GM21619 (cell line): ENCODE results near the gene STAM2.
"Not testable (repeated sequence)": the region's sequence is repeated elsewhere in the genome, so short reads cannot be mapped to it uniquely, and the experiment has no call there.

Source experiments
- ATAC-seq: cut with Tn5 transposase; IDR thresholded peaks from one replicate; pipeline ENCODE4 v1.9.1; 2021; ENCODE audit not compliant: unreplicated experiment

Gene STAM2

GRCh38 chr2:152173831-152174230 is 1.7 kb downstream of the STAM2 start:
- no peak for ATAC-seq

DNA sequence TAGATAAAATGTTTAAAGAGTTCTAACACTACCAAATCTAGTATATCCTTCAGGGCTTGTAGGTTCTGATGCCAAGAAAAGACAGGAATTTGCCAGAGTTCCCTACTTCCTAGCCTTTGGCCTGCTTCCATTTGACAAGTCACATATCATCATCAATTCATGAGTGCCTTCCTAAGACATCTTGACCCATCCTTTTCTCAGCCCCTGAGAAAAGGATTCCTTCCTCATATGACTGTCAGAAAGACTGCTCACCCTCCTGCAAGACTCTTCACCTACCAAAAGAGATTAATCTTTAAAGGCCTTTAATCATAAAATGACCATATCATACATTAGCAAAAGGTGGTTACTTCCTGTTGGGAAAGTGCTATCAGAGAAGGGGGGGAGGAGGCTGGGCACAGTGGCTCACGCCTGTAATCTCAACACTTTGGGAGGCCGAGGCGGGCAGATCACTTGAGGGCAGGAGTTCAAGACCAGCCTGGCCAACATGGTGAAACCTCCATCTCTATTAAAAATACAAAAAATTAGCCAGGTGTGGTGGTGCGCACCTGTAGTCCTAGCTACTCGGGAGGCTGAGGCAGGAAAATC is 3.3 kb downstream of the STAM2 start:
- not testable (repeated sequence) for ATAC-seq

GRCh38 chr2:152171718-152172117 is 3.8 kb downstream of the STAM2 start:
- ATAC-seq: no peak

DNA sequence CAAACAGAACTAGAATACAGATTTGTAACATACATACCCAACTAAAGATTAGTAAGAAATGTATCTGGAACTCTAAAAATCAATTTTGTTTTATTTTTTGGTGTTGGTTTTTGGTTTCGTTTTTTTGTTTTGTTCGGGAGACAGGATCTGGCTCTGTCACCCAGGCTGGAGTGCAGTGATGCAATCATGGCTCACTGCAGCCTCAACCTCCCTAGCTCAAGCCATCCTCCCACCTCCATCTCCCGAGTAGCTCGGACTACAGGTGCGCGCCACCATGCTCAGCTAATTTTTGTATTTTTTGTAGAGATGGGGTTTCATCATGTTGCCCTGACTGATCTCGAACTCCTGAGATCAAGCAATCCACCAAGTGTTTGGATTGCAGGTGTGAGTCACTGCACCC is 6.4 kb downstream of the STAM2 start:
- ATAC-seq: not testable (repeated sequence)

DNA sequence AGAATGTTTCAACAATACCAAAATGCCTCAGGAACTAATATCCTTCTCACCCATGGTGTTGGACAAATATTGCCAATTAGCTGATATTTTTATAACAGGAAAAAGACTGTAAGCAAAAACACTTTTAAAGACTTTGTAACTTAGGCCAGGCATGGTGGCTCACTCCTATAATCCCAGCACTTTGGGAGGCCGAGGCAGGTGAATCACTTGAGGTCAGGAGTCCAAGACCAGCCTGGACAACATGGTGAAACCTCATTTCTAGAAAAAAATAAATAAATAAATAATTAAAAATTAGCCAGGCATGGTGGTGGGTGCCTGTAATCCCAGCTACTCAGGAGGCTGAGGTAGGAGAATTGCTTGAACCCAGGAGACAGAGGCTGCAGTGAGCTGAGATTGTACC is 8.1 kb downstream of the STAM2 start:
- ATAC-seq: not testable (repeated sequence)

GRCh38 chr2:152167065-152167464 is 8.5 kb downstream of the STAM2 start:
- peak; percentile 53 for ATAC-seq

GRCh38 chr2:152166633-152167032 is 8.9 kb downstream of the STAM2 start:
- peak; percentile 70 for ATAC-seq

DNA sequence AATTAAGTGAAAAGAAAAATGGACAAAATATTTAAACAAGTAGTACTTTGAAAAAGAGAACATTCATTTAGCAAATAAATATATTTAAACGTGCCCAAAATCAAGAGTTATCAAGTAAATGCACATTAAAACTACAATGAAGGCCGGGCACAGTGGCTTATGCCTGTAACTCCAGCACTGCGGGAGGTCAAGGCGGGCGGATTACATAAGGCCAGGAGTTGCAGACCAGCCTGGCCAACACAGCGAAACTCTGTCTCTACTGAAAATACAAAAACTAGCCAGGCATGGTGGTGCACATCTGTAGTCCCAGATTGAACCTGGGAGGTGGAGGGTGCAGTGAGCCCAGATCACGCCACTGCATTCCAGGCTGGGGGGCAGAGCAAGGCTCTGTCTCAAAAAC is 9.8 kb downstream of the STAM2 start:
- no peak for ATAC-seq

- no peak for ATAC-seq
Measured at GRCh38 chr2:152165306-152165705, 10.3 kb downstream of the STAM2 start.

DNA sequence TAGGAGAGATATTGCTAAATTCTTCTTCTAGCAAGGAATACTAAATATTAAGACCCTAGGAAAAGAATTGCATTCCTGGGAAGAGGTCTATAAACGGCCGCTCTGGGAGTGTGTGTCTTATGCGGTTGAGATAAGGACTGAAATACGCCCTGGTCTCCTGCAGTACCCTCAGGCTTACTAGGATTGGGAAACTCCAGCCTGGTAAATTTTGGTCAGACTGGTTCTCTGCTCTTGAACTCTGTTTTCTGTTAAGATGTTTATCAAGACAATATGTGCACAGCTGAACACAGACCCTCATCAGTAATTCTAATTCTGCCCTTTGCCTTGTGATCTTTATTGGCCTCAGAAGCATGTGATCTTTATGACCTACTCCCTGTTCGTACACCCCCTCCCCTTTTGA is 11.9 kb downstream of the STAM2 start:
- not testable (repeated sequence) for ATAC-seq

GRCh38 chr2:152162141-152162540 is 13.4 kb downstream of the STAM2 start:
- ATAC-seq: no peak

DNA sequence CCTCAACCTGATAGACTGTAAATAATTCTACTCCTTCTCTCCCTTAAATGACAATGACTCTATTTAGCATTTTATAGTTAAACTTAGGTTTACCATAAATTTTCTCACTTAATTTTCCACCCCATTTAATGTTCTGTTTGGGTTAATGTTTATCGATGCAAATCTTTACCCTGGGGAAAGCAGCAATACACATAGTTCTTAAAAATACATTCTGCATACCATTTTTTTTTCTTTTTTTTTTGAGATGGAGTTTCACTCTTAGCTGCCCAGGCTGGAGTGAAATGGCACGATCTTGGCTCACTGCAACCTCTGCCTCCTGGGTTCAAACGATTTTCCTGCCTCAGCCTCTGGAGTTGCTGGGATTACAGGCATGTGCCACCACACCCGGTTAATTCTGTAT is 14.0 kb downstream of the STAM2 start:
- ATAC-seq: peak; percentile 62

GRCh38 chr2:152160378-152160777 is 15.2 kb downstream of the STAM2 start:
- ATAC-seq: not testable (repeated sequence)

- no peak for ATAC-seq
Measured at GRCh38 chr2:152157253-152157652, 18.3 kb downstream of the STAM2 start.

DNA sequence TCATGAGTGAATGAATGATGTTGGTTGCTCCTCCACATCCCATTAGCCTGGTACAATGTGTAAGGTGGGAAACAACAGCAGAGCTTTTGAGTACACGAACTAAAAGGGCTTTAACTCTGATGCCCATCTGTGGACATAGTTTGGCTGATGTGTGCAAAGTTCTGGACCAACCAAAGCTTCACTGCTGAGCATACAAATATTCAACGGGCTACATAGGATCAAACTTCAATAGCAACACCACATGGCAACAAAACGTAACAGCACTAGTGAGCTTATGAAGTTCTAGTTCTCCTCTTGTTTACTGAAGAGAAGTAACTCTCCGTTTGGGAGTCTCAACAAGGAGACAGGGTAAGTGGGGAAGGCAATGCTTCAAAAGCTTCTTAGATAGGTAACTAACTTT is 20.4 kb downstream of the STAM2 start:
- ATAC-seq: no peak

DNA sequence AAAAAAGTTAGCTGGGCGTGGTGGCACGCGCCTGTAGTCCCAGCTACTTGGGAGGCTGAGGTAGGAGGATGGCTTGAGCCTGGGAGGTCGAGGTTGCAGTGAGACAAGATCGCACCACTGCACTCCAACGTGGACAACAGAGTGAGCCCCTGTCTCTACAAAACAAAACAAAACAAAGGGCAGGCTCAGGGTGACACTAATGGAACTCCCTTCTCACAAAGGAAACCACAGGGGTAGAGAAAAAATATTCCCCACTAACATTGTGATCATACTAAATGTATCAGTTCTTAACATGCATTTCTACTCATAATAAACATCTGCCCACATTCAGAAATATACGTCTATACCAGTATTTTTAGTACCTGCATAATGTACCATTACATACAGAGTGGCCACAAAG is 21.1 kb downstream of the STAM2 start:
- ATAC-seq: peak; percentile 45

- peak; percentile 79 for ATAC-seq
Measured at GRCh38 chr2:152134488-152135280, 40.9 kb downstream of the STAM2 start.

DNA sequence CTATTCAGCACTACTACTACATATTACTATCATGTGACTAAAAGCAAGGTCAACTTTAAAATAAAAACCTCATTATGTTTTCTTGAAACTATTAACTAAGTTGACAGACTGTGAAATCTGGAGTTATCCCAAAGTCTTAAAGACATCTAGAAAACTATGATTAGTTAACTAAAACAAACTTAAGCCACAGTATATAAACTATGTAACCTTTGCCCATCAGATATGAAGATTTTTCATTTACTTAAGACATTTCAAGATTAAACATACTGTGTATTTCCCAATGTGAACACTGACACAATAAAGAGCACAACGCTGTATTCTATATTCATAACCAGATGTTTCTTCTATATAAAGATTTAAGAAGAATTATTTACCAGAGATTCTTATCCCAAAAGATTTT is 43.3 kb downstream of the STAM2 start:
- no peak for ATAC-seq

DNA sequence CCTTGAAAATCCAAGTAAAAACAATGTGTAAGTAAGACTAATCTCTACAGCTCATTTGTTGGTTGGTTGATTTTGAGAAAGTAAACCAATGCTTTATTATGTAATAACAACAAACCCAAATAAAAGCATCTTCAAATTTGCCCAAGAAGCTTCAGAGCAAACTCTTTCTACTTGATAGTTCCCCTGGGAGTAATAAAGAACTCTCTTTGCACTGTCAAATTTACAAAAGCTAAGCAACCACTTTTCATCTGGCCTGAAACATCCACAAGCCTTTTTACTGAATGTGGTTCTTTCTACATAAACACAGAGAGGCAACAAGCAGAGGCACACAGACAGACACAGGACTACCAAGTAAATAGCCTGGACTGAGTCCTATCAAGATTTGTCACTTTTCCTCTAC is 47.9 kb downstream of the STAM2 start:
- no peak for ATAC-seq

- no peak for ATAC-seq
Measured at GRCh38 chr2:152126664-152127063, 48.9 kb downstream of the STAM2 start.

DNA sequence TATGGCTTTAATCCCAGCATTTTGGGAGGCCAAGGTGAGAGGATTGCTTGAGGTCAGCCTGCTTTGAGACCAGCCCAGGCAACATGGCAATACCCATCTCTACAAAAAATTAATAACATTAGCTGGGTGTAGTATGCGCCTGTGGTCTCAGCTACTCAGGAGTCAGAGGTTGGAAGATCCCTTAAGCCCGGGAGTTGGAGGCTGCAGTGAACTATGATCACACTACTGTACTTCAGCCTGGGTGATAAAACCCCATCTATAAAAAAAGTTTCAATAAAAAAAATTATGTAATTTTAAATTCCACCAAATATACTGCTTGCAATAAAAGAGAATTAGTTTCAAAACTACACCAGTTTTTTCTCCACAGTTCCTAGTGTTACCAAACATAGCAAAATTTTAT is 53.4 kb downstream of the STAM2 start:
- ATAC-seq: no peak

DNA sequence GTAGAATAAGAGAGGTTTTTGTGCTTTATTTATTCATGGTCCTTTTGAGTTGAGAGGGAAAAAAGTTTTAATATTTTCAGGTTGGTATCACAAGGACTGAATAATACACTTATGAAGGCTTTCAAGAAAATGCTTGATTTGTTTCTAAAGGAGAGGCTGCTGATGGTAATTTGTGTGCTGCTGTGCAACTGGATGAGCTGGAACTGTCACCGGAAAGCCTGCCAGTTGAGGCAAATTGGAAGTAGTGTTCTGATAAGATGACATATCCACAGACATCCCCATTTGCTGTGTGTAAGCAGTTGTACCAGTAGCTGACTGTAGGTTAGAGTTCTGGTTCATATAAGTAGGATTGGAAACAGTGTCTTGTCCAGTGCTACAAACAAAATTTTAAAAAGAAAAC is 55.1 kb downstream of the STAM2 start:
- ATAC-seq: no peak

GRCh38 chr2:152115952-152116351 is 59.6 kb downstream of the STAM2 start:
- no peak for ATAC-seq
